ENCODE measurements around the gene SLC9A9.
"Not testable (repeated sequence)": the region's sequence is repeated elsewhere in the genome, so short reads cannot be mapped to it uniquely, and the experiment has no call there.

SLC9A9 gene

GRCh38 chr3:143695333-143695732 is 152.9 kb downstream of the SLC9A9 start:
- DNase-seq (ENCODE audit: low read depth in 2 of 2) = not testable (repeated sequence)

GRCh38 chr3:143693506-143693905 is 154.8 kb downstream of the SLC9A9 start:
- no peak for DNase-seq (ENCODE audit: low read depth in 2 of 2)

GRCh38 chr3:143686638-143687197 is 161.6 kb downstream of the SLC9A9 start:
- no peak for DNase-seq (ENCODE audit: low read depth in 2 of 2)

- DNase-seq (ENCODE audit: low read depth in 2 of 2) = no peak
Observed at GRCh38 chr3:143685491-143685890, 162.8 kb downstream of the SLC9A9 start.

GRCh38 chr3:143677430-143677829 is 170.8 kb downstream of the SLC9A9 start:
- DNase-seq (ENCODE audit: low read depth in 2 of 2) = no peak

DNA sequence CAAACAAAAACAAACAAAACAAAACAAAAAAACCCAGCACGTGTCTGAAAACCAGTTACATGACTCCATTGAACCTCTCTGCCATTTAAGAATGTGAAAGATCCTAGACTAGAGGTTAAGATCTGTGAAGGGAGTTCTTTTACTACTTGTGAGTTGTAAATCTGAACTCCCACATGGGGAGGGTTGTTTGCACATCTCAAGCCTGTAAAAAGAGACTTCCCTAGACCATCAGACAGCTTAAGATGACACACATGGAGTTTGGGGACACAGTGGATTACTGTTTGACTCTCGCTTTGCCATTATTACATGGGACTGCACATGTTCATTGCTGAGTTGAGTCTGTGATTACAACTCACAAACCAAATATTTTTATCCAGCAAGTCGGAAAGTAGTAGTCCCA is 171.5 kb downstream of the SLC9A9 start:
- DNase-seq (ENCODE audit: low read depth in 2 of 2) = no peak

GRCh38 chr3:143676021-143676420 is 172.2 kb downstream of the SLC9A9 start:
- no peak for DNase-seq (ENCODE audit: low read depth in 2 of 2)

- DNase-seq (ENCODE audit: low read depth in 2 of 2) = peak; percentile 56 to 80
Observed at GRCh38 chr3:143674100-143674968, 173.9 kb downstream of the SLC9A9 start.

GRCh38 chr3:143672396-143673165 is 175.7 kb downstream of the SLC9A9 start:
- DNase-seq (ENCODE audit: low read depth in 2 of 2) = no peak

DNA sequence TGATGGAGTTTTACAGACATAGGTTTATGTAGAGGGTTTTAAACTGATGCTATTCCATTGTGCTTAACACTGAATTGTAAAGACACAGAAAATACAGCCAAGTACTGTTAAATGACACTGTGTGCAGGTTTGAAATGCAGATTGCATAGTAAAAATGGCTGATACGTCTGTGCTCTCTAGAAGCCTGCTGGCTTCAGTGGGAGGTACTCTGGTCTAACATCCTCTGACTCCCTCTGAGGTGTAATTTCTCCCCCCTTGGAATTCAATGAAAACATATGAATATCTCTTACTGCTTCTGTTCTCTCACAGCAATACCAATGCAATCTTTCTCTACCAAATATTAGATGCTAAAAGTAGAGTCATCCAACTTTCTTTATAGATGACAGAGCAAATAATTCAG is 176.6 kb downstream of the SLC9A9 start:
- no peak for DNase-seq (ENCODE audit: low read depth in 2 of 2)

DNA sequence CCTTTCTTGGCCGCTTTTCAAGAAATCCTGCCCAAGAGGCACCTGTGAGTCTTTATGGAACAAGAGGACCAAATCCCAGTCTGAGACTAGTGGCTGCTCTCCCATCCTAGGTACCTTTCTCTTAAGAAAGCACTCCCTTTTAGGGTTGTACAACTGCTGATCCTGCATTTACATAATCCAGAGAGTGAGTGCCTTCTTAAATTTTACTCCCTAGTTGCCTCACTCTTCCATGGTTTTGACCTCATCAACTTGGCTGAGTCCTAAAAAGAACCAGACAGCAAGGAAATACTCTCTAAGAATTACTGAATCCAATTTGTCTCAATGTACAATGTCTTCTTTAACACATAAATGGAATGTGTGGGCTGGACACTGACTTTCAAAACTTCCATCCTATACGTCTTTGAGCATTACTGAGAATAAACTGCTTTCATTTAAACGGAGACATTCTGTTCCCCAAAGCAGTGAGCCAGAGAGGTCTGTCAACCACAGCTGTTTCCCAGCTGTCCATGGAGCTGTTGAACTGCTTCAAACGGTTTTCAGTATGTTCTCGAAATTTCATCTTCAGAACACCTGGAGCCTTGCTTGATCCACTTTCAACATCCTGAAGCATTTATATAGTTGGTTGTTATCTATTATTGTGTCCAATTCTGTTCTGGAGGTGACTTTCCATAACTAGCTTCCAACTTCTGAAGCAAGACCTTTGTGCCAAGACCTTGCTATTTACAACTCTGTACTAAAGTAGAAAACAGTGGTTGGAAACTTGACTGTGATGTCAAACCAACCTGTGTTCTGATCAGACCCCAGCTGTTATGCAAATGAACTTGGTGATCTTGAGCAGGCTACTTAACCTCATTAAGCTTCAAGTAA is 179.1 kb downstream of the SLC9A9 start:
- no peak for DNase-seq (ENCODE audit: low read depth in 2 of 2)

- no peak for DNase-seq (ENCODE audit: low read depth in 2 of 2)
Observed at GRCh38 chr3:143668385-143668784, 179.9 kb downstream of the SLC9A9 start.

GRCh38 chr3:143661677-143662076 is 186.6 kb downstream of the SLC9A9 start:
- no peak for DNase-seq (ENCODE audit: low read depth in 2 of 2)

DNA sequence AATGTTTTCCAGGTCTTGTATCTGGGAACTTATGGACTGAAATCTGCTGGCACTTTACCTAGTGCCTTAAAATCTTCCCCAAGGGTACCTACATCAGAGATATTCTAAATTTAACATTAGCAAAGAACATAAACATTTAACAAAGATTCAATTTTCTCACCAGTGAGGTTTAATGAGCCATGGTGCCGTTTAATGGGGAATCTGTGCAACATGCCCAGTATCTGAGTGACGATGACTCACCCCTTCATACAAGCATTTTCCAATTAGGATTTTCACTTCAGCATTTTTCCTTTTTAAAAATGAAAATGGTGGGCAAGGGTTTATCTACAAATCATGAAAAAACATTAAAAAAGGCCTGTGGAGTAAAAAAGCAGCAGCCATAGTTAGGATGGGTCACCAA is 189.4 kb downstream of the SLC9A9 start:
- DNase-seq (ENCODE audit: low read depth in 2 of 2) = no peak

GRCh38 chr3:143658116-143658515 is 190.2 kb downstream of the SLC9A9 start:
- DNase-seq (ENCODE audit: low read depth in 2 of 2) = no peak

GRCh38 chr3:143657391-143657790 is 190.9 kb downstream of the SLC9A9 start:
- DNase-seq (ENCODE audit: low read depth in 2 of 2) = no peak

DNA sequence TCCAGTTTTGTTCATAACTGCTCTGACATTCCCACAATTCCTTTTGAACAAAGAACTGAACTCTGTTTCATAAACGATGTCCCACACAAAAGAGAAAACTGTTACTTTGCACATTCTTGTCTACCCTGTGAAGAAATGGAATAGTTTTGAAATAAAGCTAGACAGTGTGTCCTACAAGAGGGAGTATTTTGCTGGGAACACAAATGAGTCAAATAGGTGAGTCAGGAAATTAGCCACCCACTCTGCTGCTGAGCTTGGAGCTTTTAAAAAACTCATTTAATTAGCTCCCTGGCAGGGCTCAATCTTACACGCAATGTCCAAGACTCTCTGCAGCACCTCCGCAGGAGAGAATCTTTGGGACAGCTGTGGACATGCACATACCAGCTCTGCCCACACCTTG is 193.4 kb downstream of the SLC9A9 start:
- DNase-seq (ENCODE audit: low read depth in 2 of 2) = no peak

GRCh38 chr3:143653935-143654334 is 194.3 kb downstream of the SLC9A9 start:
- no peak for DNase-seq (ENCODE audit: low read depth in 2 of 2)

- DNase-seq (ENCODE audit: low read depth in 2 of 2) = no peak
Observed at GRCh38 chr3:143653493-143653892, 194.8 kb downstream of the SLC9A9 start.

DNA sequence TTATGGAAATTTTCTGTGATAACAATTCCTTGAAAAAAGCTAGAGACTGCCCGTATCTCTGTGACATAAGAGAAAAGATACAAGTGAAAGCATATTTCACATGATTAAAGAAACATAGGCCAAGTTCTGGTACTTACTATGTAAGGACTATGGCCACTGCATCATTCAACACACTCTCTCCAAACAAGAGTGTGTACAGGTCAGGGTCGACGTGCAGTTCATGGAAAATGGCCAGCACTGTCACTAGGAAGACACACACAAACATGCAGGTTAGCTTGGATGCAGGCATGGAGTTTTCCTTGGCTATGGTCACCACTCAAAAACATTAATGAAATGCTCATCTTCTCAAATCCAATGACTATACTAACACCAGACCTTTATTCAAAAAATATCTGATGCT is 196.2 kb downstream of the SLC9A9 start:
- no peak for DNase-seq (ENCODE audit: low read depth in 2 of 2)

- no peak for DNase-seq (ENCODE audit: low read depth in 2 of 2)
Observed at GRCh38 chr3:143650827-143651226, 197.4 kb downstream of the SLC9A9 start.

GRCh38 chr3:143650120-143650519 is 198.1 kb downstream of the SLC9A9 start:
- DNase-seq (ENCODE audit: low read depth in 2 of 2) = no peak
